H1 (cell line): ENCODE data around the gene PUDP.

Source experiments
- ATF2 ChIP-seq: IDR thresholded peaks from 2 replicates; pipeline ENCODE4 v1.6.1; 2012; ENCODE audit warnings: low read length, inconsistent platforms
- CTCF ChIP-seq, 3 experiments: IDR thresholded peaks; 1 replicate in 2 of 3; 2 replicates in 1 of 3; pipeline versions ENCODE4 v1.5.1 to v1.6.1; 2011; ENCODE audit warnings: low read length in 3 of 3, mild to moderate bottlenecking in 3 of 3, inconsistent platforms in 2 of 3, low read depth in 1 of 3, moderate library complexity in 1 of 3; ENCODE audit not compliant: insufficient read depth in 1 of 3; ENCODE audit errors: control extremely low read depth in 1 of 3
- E2F6 ChIP-seq: IDR thresholded peaks from 2 replicates; pipeline ENCODE4 v1.6.1; 2012; ENCODE audit warnings: inconsistent platforms
- EZH2 ChIP-seq: fragments of 200-600 bp; sonication (generic); IDR thresholded peaks from 2 replicates; pipeline ENCODE4 v1.7.1; 2012; ENCODE audit warnings: low read depth, mild to moderate bottlenecking, moderate library complexity, low read length, inconsistent platforms; ENCODE audit not compliant: severe bottlenecking
- FOSL1 ChIP-seq: IDR thresholded peaks from 2 replicates; pipeline ENCODE4 v1.6.1; 2011; ENCODE audit warnings: mild to moderate bottlenecking, low read depth, low read length, moderate library complexity; ENCODE audit not compliant: insufficient read depth
- HDAC2 ChIP-seq, 2 experiments: fragments of 300-600 bp in 1 of 2; sonication (generic) in 1 of 2; IDR thresholded peaks; 2 replicates each; pipeline ENCODE4 v1.6.1; 2011 to 2012; ENCODE audit warnings: low read depth in 2 of 2, low read length in 2 of 2, mild to moderate bottlenecking in 2 of 2, moderate library complexity in 2 of 2, borderline replicate concordance in 1 of 2, inconsistent platforms in 1 of 2
- MAX ChIP-seq: IDR thresholded peaks from 2 replicates; pipeline ENCODE4 v1.6.1; 2012; ENCODE audit warnings: inconsistent platforms
- POLR2AphosphoS5 ChIP-seq: IDR thresholded peaks from 2 replicates; pipeline ENCODE4 v1.6.1; 2011; ENCODE audit warnings: low read depth, low read length
- POU5F1 ChIP-seq: IDR thresholded peaks from 2 replicates; pipeline ENCODE4 v1.6.1; 2011; ENCODE audit warnings: low read depth, mild to moderate bottlenecking, low read length, moderate library complexity
- RXRA ChIP-seq: IDR thresholded peaks from 2 replicates; pipeline ENCODE4 v1.6.1; 2011; ENCODE audit warnings: low read depth, mild to moderate bottlenecking, low read length, moderate library complexity; ENCODE audit not compliant: insufficient read depth
- SUZ12 ChIP-seq: fragments of 200-600 bp; sonication (generic); IDR thresholded peaks from 2 replicates; pipeline ENCODE4 v1.6.1; 2012; ENCODE audit warnings: mild to moderate bottlenecking, inconsistent platforms, low read length, moderate library complexity, mixed read lengths
- ZNF274 ChIP-seq: IDR thresholded peaks from 2 replicates; pipeline ENCODE4 v1.7.0; 2012; ENCODE audit warnings: low read length, borderline replicate concordance; ENCODE audit errors: extremely low read depth

GRCh38 chrX:7159149-7159861 is 11.4 kb upstream of the PUDP start:
- TF ChIP-seq SUZ12 (no peak), MAX (no peak), ATF2 (no peak), ZNF274 (no peak), CTCF (IDR thresholded peaks at IDR 0.05; ENCODE audit: control extremely low read depth in 1 of 3, insufficient read depth in 1 of 3, low read depth in 1 of 3, low read length in 3 of 3) (no peak), HDAC2 (IDR thresholded peaks at IDR 0.05; ENCODE audit: borderline replicate concordance in 1 of 2, low read depth in 2 of 2, low read length in 2 of 2) (no peak), EZH2 (no peak), FOSL1 (no peak), POU5F1 (no peak), POLR2AphosphoS5 (no peak), E2F6 (no peak), RXRA (no peak)
